ENCODE data around the gene CSMD2.

CSMD2 gene

DNA sequence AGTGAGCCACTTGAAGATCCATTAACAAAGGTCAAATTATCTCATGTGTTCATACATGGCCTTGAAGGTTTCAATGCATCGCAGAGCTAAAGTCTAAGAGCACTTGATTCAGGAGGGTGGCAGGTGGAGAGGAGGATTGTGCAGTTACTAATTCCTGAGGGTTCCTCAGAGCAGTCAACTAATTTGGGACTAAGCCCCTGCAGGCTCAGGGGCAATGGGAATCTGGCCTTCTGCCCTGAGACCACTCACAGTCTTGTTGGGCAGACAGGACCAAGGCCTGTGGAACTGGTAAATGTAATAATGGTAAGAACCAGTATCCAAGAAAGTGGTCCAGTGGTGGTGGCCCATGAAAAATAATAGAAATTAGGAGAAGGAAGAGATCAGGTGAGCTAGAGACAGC is 428.5 kb downstream of the CSMD2 start:
- no peak for DNase-seq

DNA sequence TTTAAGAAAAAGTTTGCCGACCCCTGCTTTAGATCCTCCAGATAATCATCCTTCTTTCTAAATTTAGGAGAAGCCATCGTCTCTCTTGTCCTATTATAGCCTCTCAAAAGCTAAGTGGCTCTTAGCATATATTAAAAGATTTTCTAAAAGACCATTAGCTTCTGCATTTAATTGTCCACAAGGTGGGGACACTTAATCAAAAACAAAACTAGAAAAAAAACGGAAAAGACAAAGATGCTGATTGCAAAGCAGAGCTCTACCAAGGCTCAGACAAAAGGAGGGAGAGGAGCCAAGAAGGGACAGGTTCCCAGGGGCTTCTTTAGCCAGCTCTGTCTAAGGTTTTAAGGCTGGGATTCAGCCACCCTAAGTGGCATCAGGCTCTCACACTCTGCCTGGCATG is 429.4 kb downstream of the CSMD2 start:
- no peak for DNase-seq

DNA sequence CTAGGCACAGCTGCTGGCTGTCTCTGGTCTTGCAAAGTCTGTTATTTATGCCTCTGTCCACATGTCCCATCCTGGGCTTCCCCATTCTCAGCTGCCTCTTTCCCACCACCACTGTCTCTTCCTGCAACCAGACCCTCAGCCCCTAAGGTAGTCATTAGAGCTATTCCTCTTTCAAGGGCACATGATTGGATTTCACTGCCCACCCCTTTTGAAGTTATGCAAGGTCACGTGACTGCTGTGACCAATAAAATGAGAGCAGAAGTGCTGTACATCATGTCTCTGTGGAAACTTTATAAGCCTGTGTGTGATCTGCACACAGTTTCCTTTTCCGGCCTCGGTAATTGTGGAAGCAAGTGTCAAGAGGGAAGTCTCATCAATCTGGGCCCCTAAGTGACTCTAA is 437.7 kb downstream of the CSMD2 start:
- DNase-seq, result no peak

DNA sequence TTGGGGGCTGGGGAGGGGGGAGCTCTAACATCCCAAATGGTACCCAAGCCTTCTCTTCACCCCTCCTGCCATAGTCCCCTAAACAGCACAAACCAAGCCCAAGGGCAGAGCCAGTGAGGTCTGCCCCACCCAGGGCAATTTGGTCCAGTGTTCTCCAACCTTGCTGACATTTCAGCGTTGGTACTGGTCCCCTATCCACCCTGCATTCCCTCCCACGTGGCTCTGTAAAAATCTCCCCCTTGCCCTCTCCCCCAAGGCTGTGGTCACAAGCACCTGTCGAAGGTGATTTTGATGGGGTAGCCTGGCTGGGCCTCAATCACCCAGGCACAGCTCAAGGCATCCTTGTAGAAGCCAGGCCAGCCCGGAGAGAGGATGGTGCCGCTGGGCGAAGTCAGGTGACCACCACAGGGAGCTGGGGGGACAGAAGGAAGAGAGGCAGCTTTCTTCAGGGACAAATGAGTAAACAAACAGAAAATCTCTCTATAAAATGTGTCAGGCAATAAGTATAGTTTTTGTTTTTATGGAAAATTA is 438.7 kb downstream of the CSMD2 start:
- DNase-seq, result no peak

DNA sequence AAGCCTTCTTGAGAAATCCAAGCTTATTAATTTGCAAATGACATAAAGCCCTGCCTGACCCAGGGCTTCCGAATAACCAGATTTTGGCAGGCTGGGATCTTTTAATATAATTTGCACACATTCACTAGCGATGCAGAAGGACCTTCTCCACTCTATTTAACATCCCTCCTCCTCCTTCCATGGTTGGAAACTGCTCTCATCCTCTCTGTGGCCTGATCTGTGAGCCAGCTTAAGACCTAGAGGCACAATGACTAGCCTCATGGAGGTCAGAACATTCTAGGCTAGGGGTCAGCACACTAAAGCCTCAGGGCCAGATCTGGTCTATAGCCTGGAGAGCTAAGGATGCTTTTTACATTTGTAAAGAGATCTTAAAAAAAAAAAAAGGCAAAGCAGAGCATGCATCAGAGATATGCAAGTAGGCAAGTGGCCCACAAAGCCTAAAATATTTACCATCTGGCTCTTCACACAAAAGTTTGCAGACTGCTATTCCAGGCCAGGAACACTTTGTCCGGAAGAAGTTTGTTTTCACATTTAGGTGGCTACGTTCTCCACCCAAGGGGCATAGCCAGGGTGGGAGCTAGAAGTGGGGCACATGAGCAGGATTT is 439.4 kb downstream of the CSMD2 start:
- no peak for DNase-seq

DNA sequence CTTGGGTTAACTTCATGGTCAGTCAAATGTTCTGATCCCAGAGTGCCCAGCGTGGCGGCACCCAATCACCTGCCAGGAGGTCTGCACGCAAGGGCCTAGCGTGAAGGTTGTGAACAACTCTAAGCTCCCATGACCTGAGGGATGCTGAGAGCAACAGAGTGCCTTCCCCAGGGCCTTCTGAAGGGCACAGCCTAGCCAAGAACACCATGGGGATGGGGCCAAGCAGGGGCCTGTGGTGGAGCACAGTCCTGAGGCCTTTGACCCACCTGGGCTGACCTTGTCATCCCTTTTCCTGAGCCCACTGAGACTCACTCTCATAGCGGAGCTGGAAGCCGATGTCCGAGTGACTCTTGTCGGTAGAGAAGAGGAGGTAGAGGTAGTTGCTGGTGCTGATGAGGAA is 440.0 kb downstream of the CSMD2 start:
- no peak for DNase-seq

DNA sequence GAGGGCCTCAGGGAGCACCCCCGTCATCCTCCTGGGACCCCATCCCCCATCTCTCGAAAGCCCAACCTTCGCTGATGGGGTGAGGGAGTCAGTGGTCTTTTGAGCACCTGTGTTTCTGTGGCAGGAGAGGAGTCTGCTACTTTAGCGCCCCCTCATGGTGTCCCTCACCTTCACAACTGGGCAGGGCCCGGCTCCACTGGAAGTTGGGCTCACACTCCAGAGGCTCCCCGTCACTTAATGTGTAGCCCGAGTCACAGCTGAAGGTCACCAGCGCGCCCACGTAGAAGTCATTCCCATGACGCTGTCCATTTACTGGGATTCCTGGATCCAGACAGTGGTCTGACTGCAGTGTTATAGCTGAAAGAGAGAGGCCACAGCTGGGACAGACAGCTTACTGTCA is 440.7 kb downstream of the CSMD2 start:
- no peak for DNase-seq

DNA sequence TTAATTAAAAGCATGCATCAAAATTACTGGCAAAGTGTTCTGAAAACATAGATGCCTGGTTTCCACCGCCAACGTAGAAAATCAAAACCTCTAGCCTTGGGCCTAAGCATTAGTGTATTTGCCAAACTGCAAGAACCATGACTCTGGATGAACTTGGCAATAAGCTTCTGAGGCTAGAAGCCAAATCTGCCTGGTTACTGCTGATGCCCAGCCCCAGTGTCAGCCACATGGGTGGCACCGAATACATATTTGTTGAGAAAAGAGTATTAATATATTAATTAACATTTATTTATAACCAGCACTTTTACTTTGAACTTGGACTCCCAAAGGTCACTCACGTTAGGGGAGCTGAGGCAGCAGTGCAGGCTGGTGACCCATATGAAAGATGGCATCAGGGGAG is 441.8 kb downstream of the CSMD2 start:
- DNase-seq, result no peak

DNA sequence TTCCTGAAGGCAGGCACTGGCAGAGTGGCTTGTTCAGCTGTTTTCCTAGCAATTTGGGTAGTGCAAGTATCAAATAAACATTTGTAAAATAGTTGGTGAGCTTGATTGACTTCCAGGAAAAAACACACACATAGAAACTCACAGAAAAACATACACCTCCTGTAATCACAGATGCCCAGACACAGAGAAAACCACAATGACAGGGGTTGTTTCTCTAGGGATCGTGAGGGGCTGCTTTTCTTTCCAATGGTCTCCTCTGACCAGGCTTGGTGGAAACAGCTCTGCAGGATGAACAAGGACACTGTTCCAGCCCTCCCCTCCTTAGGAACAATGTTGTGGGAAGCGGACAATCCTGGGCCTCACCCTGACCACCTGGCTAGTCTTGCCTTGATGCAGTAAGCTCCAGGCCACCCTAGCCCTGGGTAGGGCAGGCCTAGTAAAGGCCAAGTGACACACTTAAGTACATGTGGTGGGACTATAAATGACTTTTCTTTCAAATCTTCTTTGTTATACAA is 443.7 kb downstream of the CSMD2 start:
- no peak for DNase-seq

DNA sequence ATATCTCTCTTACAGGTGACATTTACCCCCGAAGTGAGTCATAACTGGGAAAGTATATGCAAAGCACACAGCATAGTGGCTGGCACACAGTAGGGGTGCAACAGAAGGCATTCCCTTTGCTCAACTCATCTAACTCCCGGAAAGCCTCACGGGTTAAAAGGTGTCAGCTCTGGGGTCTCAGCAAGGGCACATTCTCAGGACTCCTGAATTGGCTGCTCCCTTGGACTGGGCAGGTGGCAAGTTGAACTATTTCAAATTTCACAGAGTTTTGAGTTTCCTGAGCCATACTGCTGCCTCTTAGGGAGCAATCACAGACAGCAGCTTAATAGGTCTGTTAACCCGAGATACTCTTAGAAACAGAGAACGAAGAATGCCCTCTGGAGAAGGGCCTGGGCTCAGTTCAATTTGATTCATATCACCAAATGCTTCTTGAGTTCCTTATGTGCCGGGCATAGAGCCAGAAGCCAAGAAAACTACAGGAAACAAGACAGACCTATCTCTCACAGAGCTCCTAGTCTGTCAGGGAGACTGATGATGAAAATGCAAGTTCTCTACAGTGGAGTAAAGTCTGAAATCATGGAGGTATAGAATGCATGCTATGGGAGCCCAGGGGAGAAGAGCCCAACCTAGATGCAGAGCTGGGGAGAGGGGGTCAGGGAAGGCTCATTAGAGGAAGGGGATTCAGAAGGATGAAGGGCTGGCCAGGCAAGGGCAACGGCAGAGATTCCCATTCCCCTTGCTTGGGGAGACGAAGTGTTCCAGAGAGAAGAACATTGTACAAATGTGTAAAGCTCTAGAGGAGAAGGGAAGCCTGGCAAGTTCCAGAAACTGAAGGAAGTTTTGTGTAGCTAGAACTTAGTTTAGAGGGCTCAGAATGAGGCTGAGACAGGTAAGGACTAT is 445.0 kb downstream of the CSMD2 start:
- no peak for DNase-seq

DNA sequence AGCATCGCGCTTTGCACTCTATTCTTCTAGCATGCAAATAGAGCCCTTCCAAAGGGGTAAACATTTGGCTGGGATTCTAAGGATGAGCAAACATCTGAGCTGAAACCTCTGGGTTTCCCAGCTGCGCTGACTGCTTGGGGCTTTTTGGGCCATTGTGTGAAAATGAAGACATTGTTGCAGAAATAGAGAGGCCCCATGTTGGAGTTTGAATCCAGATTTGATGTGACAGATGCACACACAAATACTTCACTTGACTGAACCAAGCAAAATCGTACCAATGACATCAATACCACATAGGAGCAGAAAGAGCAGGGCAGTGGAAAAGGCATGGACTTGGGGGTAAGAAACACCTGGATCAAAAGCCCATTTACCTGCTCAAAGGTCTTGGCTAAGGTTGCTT is 445.7 kb downstream of the CSMD2 start:
- DNase-seq, result no peak

DNA sequence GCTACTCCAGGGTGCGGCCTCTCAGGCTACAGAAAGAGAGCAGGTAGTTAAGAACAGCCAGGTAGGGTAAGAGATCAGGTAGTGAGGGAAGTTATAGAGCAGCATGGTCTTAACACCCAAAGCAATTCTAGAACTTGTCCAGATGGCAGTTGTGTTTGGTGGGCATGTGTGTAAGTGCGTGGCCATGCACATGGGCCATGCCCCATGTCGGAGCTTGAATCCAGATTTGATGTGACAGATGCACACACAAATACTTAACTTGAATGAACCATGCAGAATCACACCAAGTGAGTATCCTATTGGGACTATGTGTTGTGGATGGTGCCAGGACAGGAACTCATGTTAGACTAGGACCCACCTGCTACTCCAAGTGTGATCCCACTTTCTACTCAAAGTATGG is 446.8 kb downstream of the CSMD2 start:
- DNase-seq, result no peak

DNA sequence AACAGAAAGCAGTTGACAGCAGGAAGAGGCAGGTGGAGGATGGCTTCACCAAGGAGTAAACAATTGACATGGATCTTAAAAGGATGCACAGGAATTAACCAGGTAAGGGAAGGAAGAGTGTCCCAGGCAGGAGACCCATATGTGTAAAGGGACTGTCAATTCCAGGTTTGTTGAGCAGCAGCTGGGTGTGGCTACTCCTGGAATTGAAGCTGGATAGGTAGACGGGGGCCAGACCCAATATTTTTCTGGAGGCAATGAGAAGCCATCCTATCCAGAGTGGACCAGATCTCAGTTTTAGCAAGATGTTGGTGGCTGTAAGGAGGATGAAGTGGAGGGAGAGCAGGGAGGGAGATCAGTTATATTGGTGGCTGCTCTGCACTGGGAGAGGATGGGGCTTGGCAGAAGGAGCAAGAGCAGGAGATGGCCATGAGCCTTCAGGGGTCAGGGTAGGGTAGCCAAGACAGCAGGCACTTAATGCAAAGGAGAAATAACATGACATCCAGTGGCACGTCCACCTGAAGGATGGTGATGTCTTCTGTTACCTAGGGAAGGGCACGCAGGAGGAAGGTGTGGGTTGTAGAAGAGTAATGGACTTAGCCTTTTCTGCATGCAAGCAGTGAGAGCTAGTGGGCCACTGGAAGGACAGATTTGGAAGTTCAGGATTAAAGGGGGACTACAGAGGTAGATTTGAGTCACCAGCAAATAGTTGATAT is 447.9 kb downstream of the CSMD2 start:
- DNase-seq, result no peak

DNA sequence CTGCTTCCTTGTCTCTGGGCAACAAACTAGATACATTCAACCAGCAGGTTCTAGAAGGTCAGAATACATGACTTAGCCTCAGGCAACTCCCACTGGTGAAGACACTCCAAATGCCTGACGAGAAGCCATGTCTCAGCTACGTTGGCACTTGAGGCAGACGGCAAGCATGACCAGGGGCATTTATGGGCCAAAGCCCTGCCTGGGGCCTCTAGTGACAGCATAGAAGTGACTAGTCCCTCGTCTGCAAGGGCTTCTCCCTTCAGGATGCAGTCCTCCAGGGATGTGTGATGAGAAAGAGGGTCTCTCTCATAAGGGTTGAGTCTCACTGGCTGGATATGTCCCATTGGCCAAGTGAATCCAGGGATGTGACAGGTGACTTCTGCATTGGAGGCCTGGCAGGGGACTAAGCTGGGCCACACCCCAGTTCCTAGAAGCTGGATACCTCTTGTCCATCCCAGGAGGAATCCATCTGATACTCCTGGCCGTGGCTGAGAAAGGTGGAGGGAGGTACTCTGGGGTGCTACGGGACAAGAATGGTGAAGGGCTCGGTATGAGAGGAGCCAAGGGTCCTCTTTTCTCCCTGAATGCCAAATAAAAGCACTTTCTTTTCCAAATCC is 449.7 kb downstream of the CSMD2 start:
- DNase-seq, result no peak

DNA sequence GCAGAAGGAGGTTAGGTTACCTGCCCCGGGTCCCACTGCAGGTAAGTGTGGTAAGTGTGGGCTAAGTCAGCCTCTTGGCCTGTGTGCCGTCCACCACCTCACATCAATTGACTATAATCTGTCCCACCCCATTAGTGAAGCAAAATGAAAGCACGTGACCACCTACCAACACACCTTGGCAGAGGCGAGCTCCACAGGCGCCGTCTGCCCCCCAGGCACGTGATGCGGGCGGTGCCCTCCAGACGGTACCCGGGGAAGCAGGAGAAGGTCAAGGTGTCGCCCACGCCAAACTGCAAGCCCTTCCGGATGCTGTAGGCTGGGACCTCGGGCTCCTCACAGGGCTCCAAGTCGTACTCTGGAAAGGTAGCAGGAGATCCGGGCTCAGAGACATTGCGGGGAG is 450.6 kb downstream of the CSMD2 start:
- no peak for DNase-seq

DNA sequence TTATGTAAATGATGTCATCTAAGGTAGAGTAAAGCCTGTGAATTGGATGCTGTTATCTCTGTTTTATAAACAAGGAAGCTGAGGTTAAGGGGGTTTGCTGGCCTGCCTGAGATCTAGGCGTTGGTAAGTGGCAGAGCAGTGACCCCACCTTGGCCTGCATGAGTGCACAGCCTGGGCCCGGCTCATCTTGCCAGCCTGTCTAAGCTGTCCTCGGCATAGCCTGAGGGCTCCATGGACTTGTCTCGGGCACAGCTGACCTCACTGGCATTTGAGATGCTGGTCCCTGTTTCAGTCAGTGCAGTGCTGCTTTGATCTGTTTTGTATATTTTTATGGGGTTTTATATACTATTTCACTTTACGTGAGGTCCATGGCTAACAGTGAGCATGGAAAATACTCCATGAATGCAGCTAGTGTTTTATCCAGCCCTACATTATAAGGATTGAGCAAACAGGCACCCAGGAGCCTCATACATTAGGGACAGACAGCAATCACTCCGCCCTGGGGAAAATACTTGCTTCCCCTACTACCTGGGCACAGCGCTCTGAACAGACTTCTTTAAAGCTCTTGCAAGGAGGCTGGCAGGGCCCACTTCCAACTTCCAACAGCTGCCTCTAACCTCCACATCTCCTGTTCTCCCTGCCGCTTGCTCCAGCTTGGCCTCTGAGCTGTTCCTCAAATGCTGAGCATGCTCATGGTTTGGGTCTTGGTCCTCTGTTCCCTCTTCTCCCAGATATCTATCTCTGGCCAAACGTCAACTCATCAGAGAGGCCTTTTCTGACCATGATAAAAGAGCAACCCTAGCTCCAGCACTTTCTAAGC is 451.8 kb downstream of the CSMD2 start:
- DNase-seq, result no peak

DNA sequence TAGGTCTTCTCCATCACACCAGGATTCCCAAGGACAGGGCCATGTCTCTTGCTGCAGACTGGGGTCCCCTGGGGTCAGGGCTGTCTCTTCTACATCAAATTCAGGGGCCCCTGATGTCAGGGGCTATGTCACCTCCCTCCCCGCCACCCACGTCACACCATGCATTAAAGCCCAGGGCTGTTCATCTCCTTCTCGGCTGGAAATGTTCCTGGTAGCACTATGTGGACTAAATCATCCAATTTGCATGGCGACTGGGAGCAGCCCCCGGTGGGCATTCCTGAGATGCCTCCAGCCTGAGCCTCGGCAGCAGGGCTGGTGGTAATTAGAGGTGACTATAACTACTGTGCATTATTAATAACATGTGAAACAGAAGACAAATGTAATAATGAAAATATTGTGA is 452.8 kb downstream of the CSMD2 start:
- DNase-seq, result no peak

DNA sequence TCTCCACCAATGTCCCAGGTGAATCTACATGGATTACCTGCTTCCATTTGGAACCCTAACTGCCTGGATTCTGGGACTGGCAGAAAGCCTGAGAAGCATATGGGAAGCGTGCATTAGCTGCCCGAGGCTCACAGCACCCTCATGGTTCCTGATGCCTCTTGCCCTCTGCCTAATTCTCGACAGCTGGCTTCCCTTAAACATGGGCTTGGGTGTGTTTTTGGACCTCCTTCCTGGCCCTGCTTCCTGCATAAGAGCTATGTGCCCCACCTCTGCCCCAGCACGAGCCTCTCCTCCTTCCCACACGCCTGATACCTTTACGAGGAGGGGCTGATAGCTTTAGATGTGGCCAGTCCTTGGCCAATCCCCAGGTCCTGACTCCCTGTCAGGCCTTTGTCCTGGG is 453.5 kb downstream of the CSMD2 start:
- no peak for DNase-seq

DNA sequence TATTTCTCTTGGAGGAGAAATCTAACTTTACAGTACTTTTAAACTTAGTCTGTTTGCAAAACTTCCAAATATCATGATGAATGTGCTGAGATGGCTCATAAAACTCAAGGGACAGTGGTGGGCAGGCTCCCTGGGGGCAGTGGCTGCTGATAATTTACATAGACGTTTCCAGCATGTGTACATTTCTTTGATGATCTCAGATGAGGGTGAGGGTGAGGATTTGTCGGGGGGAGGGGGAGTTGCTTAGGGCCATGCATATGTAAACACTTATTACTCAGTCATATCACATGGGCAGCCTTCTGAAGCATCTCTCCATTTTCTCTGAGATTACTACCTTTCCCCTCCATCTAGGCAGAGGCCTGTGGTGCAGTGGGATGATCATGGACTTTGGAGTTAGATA is 454.1 kb downstream of the CSMD2 start:
- DNase-seq, result no peak

DNA sequence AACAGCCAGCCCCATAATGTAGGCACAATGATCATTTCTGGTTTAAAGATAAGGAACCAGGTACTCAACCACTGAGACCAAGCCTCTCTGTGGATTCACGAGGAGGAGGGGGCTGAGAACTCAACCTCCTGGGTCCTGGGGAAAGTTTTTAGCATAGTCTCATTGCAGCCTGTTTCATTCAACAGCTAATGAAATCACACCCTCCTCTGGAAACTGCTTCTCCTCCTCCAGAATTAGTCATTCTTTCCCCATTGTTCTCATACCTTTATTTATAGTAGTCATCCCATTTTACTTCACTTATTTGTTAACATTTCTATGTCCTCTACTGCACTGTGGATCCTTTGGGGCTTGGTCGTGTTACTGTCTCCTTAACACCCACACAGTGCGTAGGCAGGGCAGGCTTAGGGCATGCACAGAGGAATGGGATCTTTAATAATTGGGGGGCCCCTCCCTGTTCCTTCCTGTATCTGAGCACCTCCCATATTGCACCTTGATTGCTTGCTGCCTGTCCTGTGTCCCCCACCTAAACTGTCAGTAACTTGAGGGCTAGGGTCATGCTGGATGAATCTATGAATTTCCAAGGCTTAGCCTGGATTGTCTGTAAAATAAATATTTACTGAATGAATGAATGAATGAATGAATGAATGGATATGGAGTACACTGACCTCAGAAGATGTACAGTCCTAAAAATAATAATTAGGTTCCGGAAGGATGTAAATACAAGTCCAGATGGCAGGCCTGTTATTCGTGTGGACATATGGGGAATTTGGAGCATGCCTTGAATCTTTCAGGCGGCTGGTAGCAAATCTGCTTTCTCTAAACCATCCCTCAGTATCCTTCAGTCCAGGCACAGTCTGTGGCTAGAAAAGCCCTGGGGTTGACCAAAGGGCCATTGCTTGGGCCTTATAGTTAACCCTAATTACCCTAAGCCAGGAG is 455.0 kb downstream of the CSMD2 start:
- DNase-seq, result no peak

DNA sequence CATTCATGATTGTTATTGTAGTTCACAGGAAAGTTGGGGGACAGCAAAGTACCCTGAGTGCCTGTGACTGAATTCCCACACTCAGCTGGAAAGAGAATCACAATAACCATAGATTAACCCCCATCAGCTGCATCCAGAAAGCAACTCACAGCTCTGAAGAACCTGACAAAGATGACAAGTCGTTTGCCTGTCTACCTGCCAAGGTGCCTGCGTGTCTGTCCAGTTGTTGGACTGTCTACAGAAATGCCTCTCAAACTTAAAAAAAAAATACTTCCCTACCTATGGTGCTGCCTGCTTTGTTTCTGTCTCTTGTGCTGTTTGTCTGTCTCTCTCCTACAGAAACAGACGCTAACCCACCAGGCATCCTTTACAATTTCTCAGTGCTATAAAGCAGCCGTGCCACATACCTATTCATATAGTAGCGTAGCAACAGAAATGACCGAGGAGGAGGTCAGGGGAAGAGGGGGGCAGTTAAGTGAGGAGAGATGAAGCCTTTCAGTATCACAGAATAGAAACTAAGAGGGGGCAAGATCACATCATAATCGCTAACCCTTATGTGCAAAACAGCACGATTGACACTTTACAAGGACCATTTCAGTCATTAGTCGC is 455.8 kb downstream of the CSMD2 start:
- no peak for DNase-seq

All from activated effector memory CD4-positive, alpha-beta T cell treated with anti-CD3 and anti-CD28 coated beads, Interleukin-2, amount 50 U/mL, for 16 hours (primary cell).